Upper lobe of left lung (tissue), 4 donors: ENCODE results near the gene GNG2.

Experiments used
- CTCF ChIP-seq, 6 experiments: fragments of 450-650 bp in 4 of 6; fragments of 200-600 bp in 2 of 6; sonication (generic) in 2 of 6; IDR thresholded peaks; one replicate each; pipeline ENCODE4 v1.5.1; 2016 to 2019; ENCODE audit warnings: antibody characterized with exemption in 6 of 6
- POLR2A ChIP-seq, 4 donors: fragments of 450-650 bp; IDR thresholded peaks; one replicate each; pipeline ENCODE4 v1.5.1; 2016 to 2017; ENCODE audit warnings: antibody characterized with exemption in 4 of 4, mild to moderate bottlenecking in 2 of 4
- POLR2AphosphoS5 ChIP-seq, 2 donors: sonication (generic); formaldehyde crosslinking; IDR thresholded peaks; one replicate each; pipeline ENCODE4 v1.5.1; 2017; ENCODE audit warnings: antibody characterized with exemption in 2 of 2

GRCh38 chr14:51978681-51979085 is 118.3 kb downstream of the GNG2 start:
- TF ChIP-seq CTCF (IDR thresholded peaks at IDR 0.05): no peak
- no peak for TF ChIP-seq POLR2AphosphoS5 (IDR thresholded peaks at IDR 0.05)
- no peak for TF ChIP-seq POLR2A (IDR thresholded peaks at IDR 0.05)
